DND-41 (cell line): ENCODE results near the gene SLC25A25.

Source experiments
- ATAC-seq: fragments of 200-7000 bp; cut with Tn5 transposase; 3 replicates; pipeline ENCODE4 v1.9.1; 2021; ENCODE audit warnings: low read depth; ENCODE audit not compliant: insufficient read depth
- DNase-seq: peaks from one replicate; pipeline ENCODE4 v3.0.0-alpha.2; 2020
- H2AFZ ChIP-seq: 2 replicates; pipeline ENCODE4 v1.6.0; 2012; ENCODE audit warnings: low read depth, low read length
- H3K27ac ChIP-seq: 2 replicates; pipeline ENCODE4 v1.5.1; 2012; ENCODE audit warnings: low read length, inconsistent platforms
- H3K27me3 ChIP-seq: fragments of 200-600 bp; sonication (generic); 2 replicates; pipeline ENCODE4 v1.6.0; 2012; ENCODE audit warnings: low read length, mild to moderate bottlenecking, inconsistent platforms; ENCODE audit not compliant: insufficient read depth, poor library complexity
- H3K36me3 ChIP-seq: 2 replicates; pipeline ENCODE4 v1.5.1; 2012; ENCODE audit warnings: low read length, inconsistent platforms; ENCODE audit not compliant: insufficient read depth
- H3K4me1 ChIP-seq: 2 replicates; pipeline ENCODE4 v1.5.1; 2012; ENCODE audit warnings: mild to moderate bottlenecking, low read length; ENCODE audit not compliant: insufficient read depth
- H3K4me2 ChIP-seq: 2 replicates; pipeline ENCODE4 v1.6.0; 2012; ENCODE audit warnings: mild to moderate bottlenecking, moderate library complexity, low read length, inconsistent platforms; ENCODE audit not compliant: insufficient read depth
- H3K4me3 ChIP-seq, 2 experiments: fragments of 200-600 bp in 1 of 2; shearing (Covaris generic) in 1 of 2; 2 replicates each; pipeline ENCODE4 v1.5.1; 2012 to 2016; ENCODE audit warnings: inconsistent platforms in 2 of 2, low read length in 2 of 2, mild to moderate bottlenecking in 2 of 2, low read depth in 1 of 2, moderate library complexity in 1 of 2
- H3K79me2 ChIP-seq: 2 replicates; pipeline ENCODE4 v1.6.0; 2012; ENCODE audit warnings: low read length, inconsistent platforms; ENCODE audit not compliant: insufficient read depth
- H3K9ac ChIP-seq: 2 replicates; pipeline ENCODE4 v1.6.0; 2012; ENCODE audit warnings: low read depth, mild to moderate bottlenecking, inconsistent platforms, low read length, moderate library complexity
- H3K9me3 ChIP-seq: 2 replicates; pipeline ENCODE4 v1.5.1; 2012; ENCODE audit warnings: low read length, moderate library complexity, mild to moderate bottlenecking, inconsistent platforms; ENCODE audit not compliant: insufficient read depth, severe bottlenecking
- H4K20me1 ChIP-seq: 2 replicates; pipeline ENCODE4 v1.6.0; 2012; ENCODE audit warnings: low read length; ENCODE audit not compliant: insufficient read depth
- CTCF ChIP-seq: IDR thresholded peaks from 2 replicates; pipeline ENCODE4 v1.5.1; 2012; ENCODE audit warnings: borderline replicate concordance, low read length, moderate library complexity, mild to moderate bottlenecking; ENCODE audit not compliant: poor library complexity, severe bottlenecking; ENCODE audit errors: extremely low read depth
- EZH2 ChIP-seq: IDR thresholded peaks from 3 replicates; pipeline ENCODE4 v1.6.1; 2012; ENCODE audit warnings: borderline replicate concordance, low read depth, mild to moderate bottlenecking, moderate library complexity, low read length, inconsistent platforms; ENCODE audit not compliant: severe bottlenecking

The SLC25A25 gene

GRCh38 chr9:128143525-128144238, 75.7 kb downstream of the SLC25A25 start:
- H3K79me2 ChIP-seq: no peaks in the 10 kb centered on the region
- no peak for TF ChIP-seq EZH2
- TF ChIP-seq CTCF: no peak
- no peaks in the 10 kb centered on the region for H3K36me3 ChIP-seq
- H3K4me1 ChIP-seq: peaks cover 4% of the 10 kb centered on the region; the same call in 1 of the 2 replicates
- H3K9me3 ChIP-seq: no peaks in the 10 kb centered on the region
- DNase-seq (no peak), ATAC-seq (no peak)
- H3K9ac ChIP-seq: no peak overlapping the region
- H3K27ac ChIP-seq: no peak overlapping the region
- H3K27me3 ChIP-seq: no peaks in the 10 kb centered on the region
- no peak overlapping the region for H2AFZ ChIP-seq
- no peak overlapping the region for H3K4me2 ChIP-seq
- no peak overlapping the region for H3K4me3 ChIP-seq
- H4K20me1 ChIP-seq: no peaks in the 10 kb centered on the region

- no peak for DNase-seq
- Histone ChIP-seq H3K27me3 (no peaks in the 10 kb centered on the region), H3K9me3 (no peaks in the 10 kb centered on the region), H3K27ac (no peak overlapping the region), H3K4me2 (no peak overlapping the region), H2AFZ (no peak overlapping the region), H3K4me1 (peaks cover 4% of the 10 kb centered on the region; the same call in 1 of the 2 replicates), H3K9ac (no peak overlapping the region), H4K20me1 (no peaks in the 10 kb centered on the region), H3K4me3 (no peak overlapping the region), H3K36me3 (no peaks in the 10 kb centered on the region), H3K79me2 (no peaks in the 10 kb centered on the region)
- no peak for ATAC-seq
- TF ChIP-seq CTCF: no peak
- no peak for TF ChIP-seq EZH2
Measured at GRCh38 chr9:128144239-128145181, 76.5 kb downstream of the SLC25A25 start.

GRCh38 chr9:128145536-128145935, 77.5 kb downstream of the SLC25A25 start:
- Histone ChIP-seq H3K9me3 (no peaks in the 10 kb centered on the region), H3K36me3 (no peaks in the 10 kb centered on the region), H3K4me2 (no peak overlapping the region), H2AFZ (no peak overlapping the region), H3K4me3 (no peak overlapping the region), H4K20me1 (no peaks in the 10 kb centered on the region), H3K79me2 (no peaks in the 10 kb centered on the region), H3K27me3 (no peaks in the 10 kb centered on the region), H3K9ac (no peak overlapping the region), H3K4me1 (peaks cover 4% of the 10 kb centered on the region; the same call in 1 of the 2 replicates), H3K27ac (no peak overlapping the region)
- no peak for ATAC-seq
- TF ChIP-seq EZH2 (no peak), CTCF (no peak)
- no peak for DNase-seq
